MV-4-11 (cell line): ENCODE measurements around the gene FAR2.
"Not testable (repeated sequence)": the region's sequence is repeated elsewhere in the genome, so short reads cannot be mapped to it uniquely, and the experiment has no call there.

Experiments used
- DNase-seq: peaks from one replicate; lab custom pipeline; 2025; lab: John Stamatoyannopoulos, UW

Gene FAR2

DNA sequence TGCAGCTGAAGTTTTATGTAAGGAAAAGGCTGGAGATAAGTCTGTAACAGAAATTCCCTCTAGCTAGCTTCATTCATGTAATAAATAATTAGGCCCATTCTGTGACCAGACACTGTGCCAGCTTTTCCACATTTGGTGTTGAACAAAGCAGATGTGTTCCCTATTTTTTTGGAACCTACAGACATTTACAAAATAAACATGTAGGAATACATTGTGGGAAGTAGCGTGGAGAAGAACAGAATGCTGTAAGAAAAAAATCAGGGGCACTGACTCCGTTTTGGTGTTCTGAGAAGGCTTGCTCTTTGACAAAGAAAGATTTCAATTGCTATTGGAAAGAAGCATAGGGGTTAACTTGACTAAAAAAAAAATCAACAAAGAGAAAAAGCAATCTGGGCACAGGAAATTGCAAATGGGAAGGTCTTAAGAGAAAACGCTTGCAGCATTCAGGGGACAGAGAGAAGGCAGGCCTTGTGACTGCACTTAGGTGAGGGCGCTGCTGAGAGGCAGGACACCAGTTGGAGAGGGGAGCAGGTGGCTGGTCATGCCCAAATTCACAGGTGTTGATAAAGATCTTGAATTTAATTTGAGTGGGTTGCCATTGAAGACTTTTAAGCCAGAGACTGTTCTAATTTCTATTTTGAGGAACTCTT is 4.0 kb downstream of the FAR2 start:
- no peak for DNase-seq

DNA sequence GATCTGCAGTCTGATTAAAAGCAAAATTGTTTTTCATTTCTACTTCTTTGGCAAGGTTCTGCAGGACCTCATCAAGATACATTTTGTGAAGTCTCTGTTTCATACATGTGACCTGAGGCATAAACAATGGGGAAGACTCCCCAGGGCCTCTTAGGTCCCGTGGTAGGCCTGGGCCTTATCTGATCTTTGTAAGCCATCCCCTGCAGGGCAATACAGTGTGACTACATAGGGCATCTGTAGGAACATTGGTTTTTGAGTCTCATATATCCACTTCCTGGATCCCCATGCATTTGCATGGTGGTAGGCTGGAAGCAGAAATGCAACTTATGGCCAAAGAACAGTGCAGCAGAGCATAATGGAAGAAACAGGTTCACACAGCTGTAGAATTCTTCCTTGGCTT is 6.0 kb downstream of the FAR2 start:
- peak; percentile 39 for DNase-seq

DNA sequence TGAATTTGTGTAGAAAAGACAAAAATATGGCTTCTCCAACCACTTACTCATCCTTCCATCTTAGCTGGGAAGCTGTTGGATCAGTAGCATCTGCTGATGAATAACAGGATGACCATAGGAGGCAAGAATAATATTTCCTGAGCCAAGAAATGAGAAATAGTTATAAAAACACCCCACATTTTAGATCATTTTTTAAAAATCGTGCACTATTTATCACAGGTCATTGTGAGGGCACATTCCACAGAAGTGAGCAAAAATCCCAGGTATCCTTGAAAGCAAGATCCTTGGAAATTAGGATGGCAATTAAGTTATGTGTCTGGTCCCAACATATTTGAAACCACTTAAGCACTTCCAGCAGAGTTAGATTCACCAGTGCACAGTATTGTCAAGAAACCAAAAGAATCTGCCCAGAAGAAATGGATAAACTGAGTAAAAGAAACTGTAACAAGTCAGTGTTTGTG is 8.4 kb downstream of the FAR2 start:
- DNase-seq = no peak

- DNase-seq = peak; percentile 82
Observed at GRCh38 chr12:29158115-29158763, 9.2 kb downstream of the FAR2 start.

DNA sequence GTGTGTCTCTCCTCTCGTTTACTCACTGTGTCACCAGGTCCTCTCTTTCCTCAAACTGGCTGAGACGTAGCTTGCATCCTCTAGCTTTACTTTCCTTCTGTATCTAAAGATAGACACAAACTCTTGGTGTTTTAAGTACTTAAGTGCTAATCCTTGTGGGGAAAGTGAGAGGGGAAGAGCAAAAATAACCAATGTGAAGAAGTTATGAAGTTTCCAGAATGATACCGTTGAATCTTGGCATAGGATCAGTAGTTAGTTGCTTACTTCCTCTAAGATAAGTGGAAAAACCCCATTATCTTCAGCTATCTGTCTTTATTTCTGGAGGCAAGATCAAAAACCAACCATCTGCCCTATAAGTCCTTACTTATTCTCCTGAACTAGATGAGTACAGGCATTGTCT is 10.6 kb downstream of the FAR2 start:
- peak; percentile 96 for DNase-seq

DNA sequence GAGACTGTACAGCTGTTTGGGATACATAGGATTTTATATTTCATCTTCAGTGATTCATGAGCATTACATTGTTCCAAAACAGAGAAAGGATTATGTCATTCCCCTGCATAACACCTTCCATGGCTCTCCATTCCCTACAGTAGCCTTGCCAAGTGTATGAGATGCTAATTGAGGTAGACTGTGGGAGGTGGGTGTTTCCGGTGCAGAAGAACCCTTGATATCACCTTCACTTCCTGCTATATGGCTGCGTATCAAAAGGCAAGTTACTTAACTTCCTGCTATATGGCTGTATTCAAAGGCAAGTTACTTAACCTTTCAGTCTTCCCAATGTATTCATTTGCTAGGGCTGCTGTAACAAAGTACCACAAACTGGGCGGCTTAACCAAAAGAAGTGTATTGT is 11.2 kb downstream of the FAR2 start:
- peak; percentile 80 for DNase-seq

DNA sequence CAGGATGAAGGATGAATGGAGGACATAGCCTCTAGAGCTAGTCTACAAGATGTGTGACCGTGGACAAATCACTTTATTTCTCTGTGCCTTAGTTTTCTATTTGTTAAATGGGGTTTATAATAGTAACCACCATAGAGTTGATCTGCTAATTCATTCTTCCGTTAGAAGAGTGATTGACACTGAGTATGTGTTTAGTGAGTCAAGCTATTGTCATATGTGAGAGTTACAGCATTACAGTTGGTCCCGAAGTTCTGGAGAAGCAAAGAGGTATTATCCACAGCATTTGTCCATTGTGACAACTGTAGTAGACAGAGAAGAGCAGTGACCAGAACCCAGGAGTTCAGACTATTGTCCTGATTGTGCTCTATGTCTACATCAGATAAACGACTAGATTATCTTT is 14.1 kb downstream of the FAR2 start:
- no peak for DNase-seq

DNA sequence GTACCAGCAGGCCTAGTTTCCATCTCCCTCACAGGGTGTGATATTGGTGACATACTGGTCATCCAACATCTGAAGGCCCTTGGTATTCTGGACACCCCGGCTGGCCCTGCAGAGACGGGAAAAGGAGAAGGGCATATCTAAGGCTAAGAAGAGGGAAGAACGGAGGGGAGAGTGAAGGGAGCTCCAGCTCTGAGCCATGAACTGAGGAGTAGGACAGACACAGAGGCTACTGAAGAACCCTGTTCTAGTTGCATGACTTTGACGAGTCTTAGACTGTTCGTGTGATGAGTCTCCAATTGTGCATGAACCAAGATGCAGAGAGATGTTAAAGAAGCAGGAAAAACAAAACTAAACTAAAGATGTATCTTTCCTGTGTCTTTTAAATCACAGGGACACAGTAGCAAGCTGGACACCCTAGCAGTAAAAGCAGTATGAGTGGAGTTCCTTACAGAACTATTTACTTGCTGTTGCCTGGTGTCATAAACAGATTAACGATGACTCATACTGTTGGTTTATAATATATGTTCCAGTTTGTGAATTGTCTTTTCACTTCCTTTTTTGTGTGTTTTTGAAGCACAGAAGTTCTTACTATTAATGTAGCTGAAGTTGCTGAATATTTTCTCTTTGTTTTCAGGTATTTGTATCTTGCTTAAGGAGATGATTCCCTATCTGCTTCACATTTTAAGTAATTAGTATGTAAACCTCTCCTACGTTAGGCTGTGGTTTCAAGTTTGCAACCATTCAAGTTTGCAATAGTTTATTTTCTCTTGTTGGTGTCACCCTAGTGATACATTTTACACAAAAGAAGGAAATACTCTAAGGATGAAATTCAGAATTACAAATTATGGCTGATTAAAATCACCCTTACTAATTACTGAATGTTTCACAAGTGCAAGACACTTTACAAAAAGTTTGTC is 15.7 kb downstream of the FAR2 start:
- DNase-seq = peak; percentile 97

DNA sequence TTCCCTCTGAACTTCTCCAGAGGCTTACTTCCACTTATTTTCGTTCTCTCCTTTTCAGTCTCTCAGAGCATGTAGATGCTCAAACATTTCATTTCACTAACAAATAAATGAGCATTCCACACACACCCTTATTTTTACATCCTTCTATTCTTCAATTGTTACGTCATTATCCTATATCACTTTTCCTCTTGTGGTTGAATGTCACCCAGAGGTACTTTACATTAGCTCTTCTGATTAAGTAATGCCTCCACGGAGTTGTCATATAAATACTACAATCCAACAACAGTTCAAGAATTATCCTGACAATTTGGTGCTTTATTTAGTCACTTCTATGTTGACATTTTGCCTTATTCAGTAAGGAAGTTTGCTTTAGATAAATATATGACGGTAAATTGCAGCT is 18.4 kb downstream of the FAR2 start:
- DNase-seq = peak; percentile 27

DNA sequence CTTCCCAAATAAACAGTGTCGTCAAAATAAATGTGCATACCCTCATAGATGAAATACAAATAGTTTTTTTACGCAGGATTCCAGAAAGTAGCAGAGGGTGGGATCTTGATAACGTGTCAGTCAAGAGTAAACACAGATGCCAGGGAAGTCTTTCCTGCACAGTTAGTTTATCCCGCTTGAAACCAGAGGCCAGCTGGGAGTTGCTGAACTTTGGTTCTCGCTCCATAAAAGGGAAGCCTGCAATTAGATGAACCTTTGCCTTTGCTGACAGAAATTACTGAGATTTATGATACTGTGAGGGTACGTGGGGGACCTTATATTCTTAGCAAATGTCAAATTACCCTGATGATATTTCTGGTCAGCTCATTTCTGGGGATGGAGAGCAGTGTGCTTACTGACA is 18.9 kb downstream of the FAR2 start:
- DNase-seq = no peak

DNA sequence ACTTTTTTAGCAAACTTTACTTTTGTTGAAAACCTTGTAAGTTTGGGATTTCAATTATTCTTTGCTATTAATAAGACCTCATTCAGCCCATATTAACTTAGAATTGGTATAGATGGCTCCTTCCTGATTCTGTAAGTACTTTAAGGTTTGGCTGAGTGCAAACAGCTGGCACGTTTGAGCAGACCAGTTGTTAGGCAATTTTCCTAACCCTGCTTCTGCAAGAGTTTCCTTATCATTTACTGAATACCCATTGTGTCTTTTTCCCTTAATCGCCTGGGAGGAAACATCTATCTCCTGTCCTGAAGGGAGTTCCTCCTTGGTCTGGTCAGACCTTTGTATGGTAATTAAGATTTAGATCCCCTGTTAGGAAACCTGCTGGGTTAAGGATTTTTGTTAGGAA is 20.9 kb downstream of the FAR2 start:
- peak; percentile 77 for DNase-seq

DNA sequence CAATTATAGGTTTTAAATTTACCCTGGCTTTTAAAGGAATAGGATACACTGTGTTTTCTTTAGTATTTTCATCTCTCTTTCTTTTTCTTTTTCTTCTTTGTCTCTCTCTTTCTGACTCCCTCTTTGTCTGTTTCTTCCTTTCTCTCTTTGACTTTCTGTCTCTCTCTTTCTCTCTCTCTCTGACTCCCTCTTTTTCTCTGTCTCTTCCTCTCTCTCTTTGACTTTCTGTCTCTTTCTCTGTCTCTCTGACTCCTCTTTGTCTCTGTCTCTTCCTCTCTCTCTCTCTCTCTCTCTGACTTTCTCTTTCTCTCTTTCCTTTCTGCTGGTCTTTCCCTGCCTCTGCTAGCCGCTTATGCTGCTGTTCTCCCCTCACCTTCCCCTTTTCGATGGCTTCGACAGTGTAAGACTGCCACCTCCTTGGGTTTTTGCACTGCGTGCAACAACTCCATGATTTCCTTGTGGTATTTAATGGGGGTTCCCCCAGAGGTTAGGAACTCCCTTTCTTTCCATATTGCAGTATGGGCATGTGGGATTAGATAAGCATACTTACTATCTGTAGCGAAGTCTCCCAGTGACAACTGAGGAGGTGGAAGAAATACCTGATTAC is 21.5 kb downstream of the FAR2 start:
- DNase-seq = peak; percentile 25

GRCh38 chr12:29171421-29172258 is 22.6 kb downstream of the FAR2 start:
- DNase-seq = no peak

DNA sequence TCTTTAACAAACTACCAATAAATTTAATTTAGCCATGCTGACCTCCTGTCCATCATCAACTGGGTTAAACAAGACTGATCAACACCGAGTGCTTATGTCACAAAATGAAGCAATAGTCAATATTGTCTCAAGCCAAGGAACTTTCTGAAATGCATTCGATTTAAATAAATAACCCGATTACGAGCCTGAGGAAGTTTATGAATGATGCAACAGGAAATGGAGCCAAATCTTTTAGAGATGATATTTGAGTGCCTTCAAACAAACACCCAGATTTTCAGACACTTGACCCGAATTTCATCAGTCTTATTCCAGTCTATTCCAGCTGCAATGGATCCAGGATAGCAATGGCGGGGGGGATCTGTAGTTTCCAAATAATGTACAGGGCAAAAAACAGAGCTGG is 27.9 kb downstream of the FAR2 start:
- DNase-seq = peak; percentile 43

- not testable (repeated sequence) for DNase-seq
Observed at GRCh38 chr12:29182247-29182646, 33.2 kb downstream of the FAR2 start.

GRCh38 chr12:29187756-29188155 is 38.7 kb downstream of the FAR2 start:
- DNase-seq = no peak

DNA sequence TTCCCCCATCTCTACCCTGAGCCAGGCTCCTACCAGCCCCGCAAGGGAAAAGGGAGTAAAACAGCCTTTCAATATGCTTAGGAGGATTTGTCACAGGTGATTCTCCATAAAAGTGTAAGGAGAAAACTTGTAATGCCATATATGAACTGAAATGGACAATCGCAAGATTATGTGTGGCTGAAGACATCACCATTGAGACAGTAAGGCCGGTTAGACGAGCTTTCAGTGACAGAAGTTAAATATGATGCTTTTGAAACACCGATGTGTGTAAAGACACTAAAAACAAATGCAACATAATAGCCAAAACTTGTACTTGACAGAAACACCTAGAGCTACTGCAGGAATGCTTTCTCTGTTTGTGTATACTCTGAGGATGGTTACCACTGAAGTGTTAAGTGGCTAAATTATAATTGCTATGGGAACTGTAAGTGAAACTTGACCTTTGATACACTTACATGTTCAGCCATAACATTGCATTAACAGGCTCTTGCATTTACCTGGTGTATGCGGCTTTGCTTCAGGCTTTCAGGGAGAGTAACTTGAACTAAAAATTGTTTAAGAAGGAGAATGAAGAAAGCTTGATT is 42.3 kb downstream of the FAR2 start:
- no peak for DNase-seq

GRCh38 chr12:29198901-29199300 is 49.8 kb downstream of the FAR2 start:
- no peak for DNase-seq

DNA sequence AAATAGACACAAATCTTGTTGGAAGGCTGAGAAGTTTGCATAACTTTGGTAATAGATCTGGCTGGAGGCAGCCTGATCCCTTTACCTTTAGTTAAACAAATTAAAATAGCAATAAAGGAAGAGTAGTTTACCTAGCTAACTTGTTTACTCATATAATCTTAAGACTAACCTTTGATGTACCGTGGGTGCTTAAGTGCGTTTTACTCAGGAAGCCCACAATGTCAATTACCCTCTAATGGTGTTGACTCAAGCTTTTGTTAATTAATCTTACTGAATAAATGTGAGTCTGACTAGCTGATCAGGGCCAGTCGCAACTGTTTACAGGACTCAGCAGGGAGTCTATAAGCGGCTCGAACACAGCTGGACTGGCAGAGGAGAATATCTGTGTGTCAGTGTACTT is 51.5 kb downstream of the FAR2 start:
- no peak for DNase-seq

DNA sequence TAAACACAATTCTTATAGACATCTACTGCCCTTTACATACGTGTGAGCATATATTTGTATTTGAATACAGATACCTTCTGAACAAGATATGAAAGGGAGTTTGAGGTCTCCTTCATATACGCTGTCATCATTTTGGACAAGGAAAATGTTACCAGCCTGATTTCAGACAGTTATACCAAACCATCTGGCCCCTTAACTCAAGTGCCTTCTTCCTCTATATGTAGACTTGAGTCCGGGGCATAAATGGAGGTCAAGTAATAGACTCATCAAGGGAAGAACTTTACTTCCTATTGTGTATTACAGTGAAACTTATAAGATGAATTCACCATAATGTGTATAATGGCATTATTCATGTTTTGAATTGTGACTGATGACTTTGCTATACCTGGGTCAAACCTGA is 52.2 kb downstream of the FAR2 start:
- DNase-seq = peak; percentile 36

- no peak for DNase-seq
Observed at GRCh38 chr12:29201746-29202145, 52.7 kb downstream of the FAR2 start.
